Dermis blood vessel endothelial cell (primary cell): ENCODE measurements around the gene RGS19. TPM values are rescaled to one million over a fixed set of nuclear protein-coding genes. Genes with fewer than 3 reads are reported as not detected.

Source experiments
- DNase-seq: peaks from one replicate; pipeline ENCODE4 v3.0.0; 2010
- total RNA-seq: library from RNA; depleted of rRNA; stranded (reverse); fragments of >200 nt; gene quantifications from 2 replicates; pipeline ENCODE4 v1.2.3, GENCODE V29; 2014

Gene RGS19
- total RNA-seq, 1 donor from 2014 or later, result 29.3 TPM

- DNase-seq, result no peak
Observed at GRCh38 chr20:64076061-64076997, 3.0 kb downstream of the RGS19 start.

GRCh38 chr20:64075556-64075955, 3.8 kb downstream of the RGS19 start:
- no peak for DNase-seq

GRCh38 chr20:64074963-64075362, 4.4 kb downstream of the RGS19 start:
- no peak for DNase-seq

- no peak for DNase-seq
Observed at GRCh38 chr20:64074184-64074789, 5.0 kb downstream of the RGS19 start.

- no peak for DNase-seq
Observed at GRCh38 chr20:64073476-64074183, 5.7 kb downstream of the RGS19 start.

- no peak for DNase-seq
Observed at GRCh38 chr20:64072498-64073063, 6.7 kb downstream of the RGS19 start.

- no peak for DNase-seq
Observed at GRCh38 chr20:64071341-64072332, 7.7 kb downstream of the RGS19 start.

GRCh38 chr20:64070244-64070993, 8.9 kb downstream of the RGS19 start:
- no peak for DNase-seq

GRCh38 chr20:64069614-64070243, 9.6 kb downstream of the RGS19 start:
- DNase-seq, result peak; percentile 68

- DNase-seq, result no peak
Observed at GRCh38 chr20:64069209-64069613, 10.1 kb downstream of the RGS19 start.

GRCh38 chr20:64068386-64069208, 10.7 kb downstream of the RGS19 start:
- DNase-seq, result no peak

- no peak for DNase-seq
Observed at GRCh38 chr20:64067733-64068307, 11.5 kb downstream of the RGS19 start.

- DNase-seq, result no peak
Observed at GRCh38 chr20:64067005-64067632, 12.2 kb downstream of the RGS19 start.

- DNase-seq, result no peak
Observed at GRCh38 chr20:64065974-64066343, 13.4 kb downstream of the RGS19 start.

- no peak for DNase-seq
Observed at GRCh38 chr20:64065062-64065973, 14.0 kb downstream of the RGS19 start.

- DNase-seq, result no peak
Observed at GRCh38 chr20:64064145-64064698, 15.1 kb downstream of the RGS19 start.
